Kidney glomerular epithelial cell (primary cell): ENCODE data around the gene TRIM37.
"Not testable (repeated sequence)": the region's sequence is repeated elsewhere in the genome, so short reads cannot be mapped to it uniquely, and the experiment has no call there.

Experiments used
- DNase-seq: peaks from one replicate; lab custom pipeline; 2025; lab: John Stamatoyannopoulos, UW

The TRIM37 gene

DNA sequence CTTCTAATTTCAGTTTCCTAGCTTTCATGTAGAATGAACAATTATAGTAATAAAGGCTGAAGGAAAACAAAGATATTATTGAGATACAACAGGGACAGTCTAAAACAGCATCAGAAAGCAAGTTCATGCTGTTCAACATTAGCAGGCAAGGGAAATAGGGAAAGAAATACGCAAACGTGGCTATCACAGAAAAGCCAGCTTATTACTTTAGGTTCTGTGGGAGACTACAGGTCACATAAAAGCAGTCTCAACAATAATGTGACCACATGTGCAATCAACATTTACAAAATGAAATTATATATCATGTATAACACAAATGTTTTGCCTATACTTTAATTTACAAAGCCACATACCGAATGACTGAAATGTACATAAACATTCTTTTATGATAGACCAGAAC lies 4.9 kb upstream of the TRIM37 start:
- no peak for DNase-seq

- DNase-seq, result no peak
Observed at GRCh38 chr17:59110973-59111372, 4.3 kb upstream of the TRIM37 start.

GRCh38 chr17:59108400-59109102 lies 1.9 kb upstream of the TRIM37 start:
- DNase-seq, result no peak

DNA sequence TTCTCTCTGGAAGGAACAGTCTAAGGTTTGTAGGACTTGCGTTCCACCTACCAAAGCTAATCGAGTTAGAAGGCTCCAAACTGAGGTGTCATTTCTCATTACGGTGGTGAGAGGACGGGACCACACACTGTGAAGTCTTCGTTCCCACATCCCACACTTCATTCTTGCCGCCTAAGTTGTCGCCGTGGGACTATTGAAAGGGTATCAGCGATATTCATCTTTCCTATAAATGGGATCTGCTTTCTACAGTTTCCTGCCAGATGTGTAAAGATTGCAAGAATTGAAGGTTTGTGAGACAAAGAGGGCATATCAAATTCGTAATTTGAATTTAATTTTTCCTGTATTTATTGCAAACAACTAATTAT lies 608 bp upstream of the TRIM37 start:
- DNase-seq, result no peak

DNA sequence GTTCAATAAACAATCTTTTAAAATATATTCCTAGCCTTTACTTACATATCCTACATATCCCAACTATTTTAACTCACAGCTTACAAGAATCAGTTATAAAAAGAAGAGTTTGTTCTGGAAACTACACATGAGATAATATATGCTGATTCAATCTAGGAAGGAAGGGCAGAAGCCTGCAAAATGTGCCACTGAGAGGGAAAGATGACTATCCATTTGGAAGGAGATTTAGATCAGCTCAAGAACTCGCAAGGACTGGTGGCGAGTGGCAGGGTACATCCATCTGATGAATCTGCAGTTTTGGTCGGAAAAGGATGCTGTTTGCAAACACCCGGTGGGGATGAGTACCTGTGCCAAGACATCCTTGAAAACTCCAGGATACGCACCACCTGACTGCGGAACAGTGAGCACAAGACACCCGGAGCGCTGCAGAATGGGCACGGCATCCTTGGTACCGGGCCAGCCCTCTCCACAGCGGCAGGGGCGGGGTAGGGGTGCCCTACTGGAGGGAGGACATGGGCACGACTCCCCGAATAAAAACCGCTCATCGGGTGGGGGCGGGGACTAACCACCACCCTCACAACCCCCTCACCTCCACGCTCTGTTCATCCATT lies 723 bp downstream of the TRIM37 start:
- DNase-seq, result peak; percentile 13

DNA sequence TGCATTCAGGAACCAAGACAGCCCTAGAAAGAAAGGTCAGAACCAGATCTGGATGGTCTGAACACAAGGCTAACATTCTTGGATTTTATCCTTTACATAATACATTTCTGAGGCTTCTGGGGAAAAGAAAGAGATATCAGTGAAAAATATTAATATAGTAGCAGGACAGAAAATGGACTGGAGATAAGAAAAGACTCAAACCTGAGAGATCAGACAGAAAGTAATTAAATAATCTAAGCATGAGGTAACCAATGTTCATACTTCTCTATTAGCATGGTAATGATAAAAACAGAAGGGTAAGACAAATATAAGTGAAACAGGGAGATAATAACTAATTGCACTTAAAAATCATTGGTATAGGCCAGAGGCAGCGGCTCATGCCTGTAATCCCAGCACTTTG lies 5.5 kb downstream of the TRIM37 start:
- DNase-seq, result no peak

DNA sequence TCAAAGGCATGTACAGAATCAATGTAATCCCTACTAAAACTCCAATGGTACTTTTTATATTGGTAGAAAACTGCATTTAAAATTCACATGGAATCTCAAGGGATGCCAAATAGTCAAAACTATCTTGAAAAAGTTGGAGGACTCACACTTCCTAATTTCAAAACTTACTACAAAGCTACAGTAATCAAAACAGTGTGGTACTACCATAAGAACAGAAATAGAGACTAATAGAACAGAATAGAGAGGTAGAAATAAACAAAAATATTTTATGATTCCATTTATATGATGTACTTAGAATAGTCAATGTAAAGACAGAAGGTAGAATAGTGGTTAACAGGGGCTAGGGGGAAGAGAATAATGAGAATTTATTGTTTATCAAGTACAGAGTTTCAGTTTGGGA lies 8.8 kb downstream of the TRIM37 start:
- no peak for DNase-seq

DNA sequence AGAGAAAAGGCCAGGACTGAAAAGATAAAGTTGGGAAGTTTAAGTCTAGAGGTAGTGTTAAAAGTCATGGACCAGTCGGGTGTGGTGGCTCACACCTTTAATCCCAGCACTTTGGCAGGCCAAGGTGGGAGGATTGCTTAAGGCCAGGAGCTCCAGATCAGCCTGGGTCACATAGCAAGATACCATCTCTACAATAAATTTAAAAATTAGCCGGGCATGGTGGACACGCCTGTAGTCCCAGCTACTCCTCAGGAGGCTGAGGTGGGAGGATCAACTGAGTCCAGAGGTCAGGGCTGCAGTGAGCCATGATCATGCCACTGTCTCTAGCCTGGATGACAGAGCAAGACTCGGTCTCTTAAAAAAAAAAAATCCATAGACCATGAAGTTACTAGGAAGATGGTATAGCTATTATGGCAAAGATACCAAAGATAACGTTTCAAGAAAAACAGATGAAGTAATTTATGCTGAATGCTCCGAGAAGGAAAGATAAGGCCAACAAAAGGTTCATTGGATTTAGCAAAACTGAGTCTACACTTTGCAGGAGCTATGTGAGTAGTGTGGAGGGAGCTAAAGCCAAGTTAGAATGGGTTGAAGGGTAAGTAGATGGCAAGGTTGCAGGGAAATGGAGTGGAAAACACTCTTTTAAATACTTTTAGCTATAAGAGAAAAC lies 11.7 kb downstream of the TRIM37 start:
- peak; percentile 65 for DNase-seq

- peak; percentile 91 for DNase-seq
Observed at GRCh38 chr17:59093702-59094231, 12.9 kb downstream of the TRIM37 start.

GRCh38 chr17:59093145-59093701 lies 13.5 kb downstream of the TRIM37 start:
- DNase-seq, result peak; percentile 77

GRCh38 chr17:59090593-59090992 lies 16.1 kb downstream of the TRIM37 start:
- not testable (repeated sequence) for DNase-seq

DNA sequence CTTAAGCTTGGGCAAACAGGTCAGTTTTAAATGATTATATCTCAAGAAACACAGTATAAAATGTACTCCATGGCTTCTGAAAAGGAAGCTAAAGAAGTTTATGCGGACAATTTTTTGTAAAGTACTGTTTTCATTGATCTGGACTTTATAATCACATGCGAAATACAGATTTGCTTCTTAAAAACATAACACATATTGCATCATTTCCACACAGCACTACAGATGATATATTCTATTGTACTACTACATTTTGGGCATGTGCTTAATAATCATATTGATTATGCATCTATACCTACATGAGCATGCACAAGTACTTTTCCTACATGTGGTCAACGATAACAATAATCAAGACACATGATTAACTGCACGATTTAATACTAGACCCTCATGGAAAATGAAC lies 22.5 kb downstream of the TRIM37 start:
- no peak for DNase-seq

DNA sequence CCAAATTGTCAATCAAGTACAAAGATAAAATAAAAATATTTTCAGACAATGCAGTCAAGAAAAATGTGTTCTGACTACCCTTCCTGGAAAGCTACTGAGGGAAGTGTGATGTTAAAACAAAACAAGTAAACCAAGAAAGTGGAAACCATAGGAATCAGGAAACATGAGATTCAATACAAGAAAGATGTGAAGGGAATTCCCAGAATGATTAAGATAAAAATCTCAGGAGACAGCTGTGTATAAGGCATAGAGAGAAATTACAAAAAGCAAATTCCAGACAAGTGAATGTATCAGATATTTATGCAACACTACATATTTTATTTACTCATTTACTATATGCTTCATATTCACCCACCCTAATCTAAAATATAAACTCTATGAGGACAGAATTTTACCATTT lies 32.2 kb downstream of the TRIM37 start:
- peak; percentile 36 for DNase-seq

GRCh38 chr17:59073972-59074371 lies 32.7 kb downstream of the TRIM37 start:
- DNase-seq, result no peak

DNA sequence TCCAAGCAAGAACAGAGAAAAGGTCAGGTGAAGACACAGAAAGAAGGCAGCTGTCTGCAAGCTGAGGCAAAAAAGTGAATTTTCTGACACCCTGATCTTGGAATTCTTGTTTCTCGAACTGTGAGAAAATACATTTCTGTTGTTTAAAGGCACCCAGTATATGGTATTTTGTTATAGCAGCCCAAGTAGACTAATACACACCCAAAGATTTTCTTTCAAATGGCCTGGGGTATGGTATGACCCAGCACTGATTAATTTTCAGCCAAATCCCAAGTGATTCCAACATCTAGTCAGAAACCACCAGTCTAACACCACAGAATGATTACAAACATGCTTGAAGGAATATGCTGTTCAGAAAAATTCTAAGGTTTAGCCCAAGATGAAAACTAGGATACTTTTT lies 36.8 kb downstream of the TRIM37 start:
- no peak for DNase-seq

DNA sequence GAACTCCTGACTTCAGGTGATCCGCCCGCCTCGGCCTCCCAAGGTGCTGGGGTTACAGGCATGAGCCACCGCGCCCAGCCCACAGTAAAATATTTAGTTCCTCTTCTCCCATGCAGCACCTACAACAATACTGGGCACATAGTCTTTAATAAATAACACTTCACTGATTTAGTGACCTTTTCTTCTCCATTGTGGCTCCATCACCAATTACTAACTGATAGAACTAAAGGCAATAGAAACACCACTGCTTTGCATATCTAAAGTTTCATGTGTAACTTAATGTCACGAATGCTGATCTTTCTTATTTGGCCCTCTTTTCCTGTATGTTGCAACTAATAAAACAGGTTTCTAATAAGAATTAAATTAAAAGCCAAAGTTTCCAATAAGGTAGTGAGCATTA lies 38.9 kb downstream of the TRIM37 start:
- DNase-seq, result no peak

- no peak for DNase-seq
Observed at GRCh38 chr17:59067340-59067739, 39.3 kb downstream of the TRIM37 start.

DNA sequence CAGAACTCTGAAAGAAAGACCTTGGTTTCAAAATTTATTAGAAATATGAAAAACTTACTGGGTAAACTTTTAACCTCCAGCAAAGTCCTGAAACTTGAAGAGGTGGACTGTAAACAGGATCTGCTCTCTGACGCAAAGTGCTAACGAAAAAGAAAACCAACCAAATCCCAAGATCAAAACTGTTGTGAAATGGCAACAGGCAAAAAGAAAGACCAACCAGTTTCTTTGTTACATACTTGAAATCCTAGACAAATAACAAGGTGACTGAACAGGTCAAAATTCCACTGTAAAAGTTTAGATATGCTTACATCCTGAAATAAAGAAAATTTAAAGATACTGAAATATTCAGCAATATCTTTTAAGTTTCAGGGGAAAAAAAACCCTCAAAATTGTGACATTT lies 44.2 kb downstream of the TRIM37 start:
- no peak for DNase-seq

- DNase-seq, result no peak
Observed at GRCh38 chr17:59056857-59057256, 49.8 kb downstream of the TRIM37 start.

DNA sequence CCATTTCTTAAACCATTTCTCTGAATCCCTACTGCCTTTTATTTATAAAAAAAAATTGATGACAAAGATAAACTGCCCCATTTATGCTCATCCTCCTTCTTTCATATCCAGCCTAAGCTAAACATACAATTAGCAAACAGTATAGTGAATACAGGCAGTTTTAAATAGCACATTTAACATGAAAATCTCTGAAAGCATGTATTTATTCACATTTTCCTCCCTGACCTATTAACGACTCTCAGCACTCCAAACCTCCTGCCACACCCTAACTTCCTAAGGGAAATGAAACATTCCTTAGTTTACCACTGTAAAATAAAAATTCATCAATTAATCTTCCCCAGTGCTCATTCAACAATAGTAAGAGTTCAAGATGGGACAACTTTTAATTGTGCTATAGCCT lies 56.9 kb downstream of the TRIM37 start:
- DNase-seq, result no peak

- DNase-seq, result no peak
Observed at GRCh38 chr17:59047616-59048015, 59.1 kb downstream of the TRIM37 start.

- DNase-seq, result no peak
Observed at GRCh38 chr17:59046192-59046591, 60.5 kb downstream of the TRIM37 start.

DNA sequence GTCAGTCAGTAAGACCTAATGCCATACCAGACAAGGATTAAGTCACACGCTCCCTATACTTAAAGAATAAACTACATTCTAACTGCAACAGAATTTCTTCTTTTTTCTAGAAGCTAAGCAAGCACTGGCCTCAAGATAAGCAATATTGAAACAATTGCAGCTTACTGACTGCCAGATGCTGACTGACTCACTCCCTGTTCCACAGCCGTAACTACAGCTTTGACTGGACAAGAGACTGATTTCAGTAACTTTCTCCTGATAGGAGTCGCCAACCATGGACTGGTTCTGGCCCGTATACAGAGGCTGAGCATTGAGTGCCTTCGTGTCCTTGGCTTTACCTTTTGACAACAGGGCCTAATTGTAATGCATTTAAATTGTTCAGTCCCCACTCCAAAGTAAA lies 67.9 kb downstream of the TRIM37 start:
- DNase-seq, result no peak
